ENCODE measurements around the gene TNF.

GRCh38 chr6:31577579-31577966 is 2.2 kb downstream of the TNF start:
- no peak for TF ChIP-seq POLR2A (IDR thresholded peaks at IDR 0.05; ENCODE audit: low read depth, low read length)
- TF ChIP-seq POLR2AphosphoS5 (IDR thresholded peaks at IDR 0.05; ENCODE audit: low read depth, low read length) = no peak; the same call in 1 of the 2 replicates
- TF ChIP-seq TAF1 (IDR thresholded peaks at IDR 0.05; ENCODE audit: borderline replicate concordance, low read depth, low read length) = no peak

Data from GM12892 (cell line).